LNCaP clone FGC (cell line): Measurements from ENCODE around the gene CFAP61.
"Not testable (repeated sequence)": the region's sequence is repeated elsewhere in the genome, so short reads cannot be mapped to it uniquely, and the experiment has no call there.

Experiments used
- DNase-seq: peaks from one replicate; pipeline ENCODE4 v3.0.0-alpha.2; 2011; ENCODE audit warnings: low read depth
- H3K4me3 ChIP-seq: 2 replicates; pipeline ENCODE4 v1.5.1; 2011; ENCODE audit warnings: mild to moderate bottlenecking, low read depth, low read length, control low read depth
- CTCF ChIP-seq: IDR thresholded peaks from 2 replicates; pipeline ENCODE4 v1.5.1; 2012; ENCODE audit warnings: mild to moderate bottlenecking; ENCODE audit not compliant: control insufficient read depth, insufficient read depth; ENCODE audit errors: extremely low read depth

Gene CFAP61

GRCh38 chr20:20052074-20052970 lies at the start of gene CFAP61, which contains the start of gene CRNKL1:
CFAP61 (plus strand) TSS chr20:20052532; CDS start chr20:20056654, 4,122 bp downstream.
CRNKL1 (minus strand) TSS chr20:20052466; CDS start chr20:20052342, 124 bp downstream.
- H3K4me3 ChIP-seq: peak within 1 kb of the TSS; percentile 99
- peak; percentile 95 for DNase-seq
- TF ChIP-seq CTCF: no peak

GRCh38 chr20:20003031-20003954 lies 49.0 kb upstream of the CFAP61 start:
- TF ChIP-seq CTCF: no peak
- DNase-seq: no peak
- no peak overlapping the region for H3K4me3 ChIP-seq

- not testable (repeated sequence) for DNase-seq, H3K4me3 ChIP-seq
These were observed 48.4 kb upstream of the CFAP61 start for GRCh38 chr20:20003955-20004322.

- no peak for TF ChIP-seq CTCF
- DNase-seq: no peak
- H3K4me3 ChIP-seq: no peak overlapping the region
These were observed 47.0 kb upstream of the CFAP61 start for GRCh38 chr20:20005342-20005741.

- H3K4me3 ChIP-seq: no peak overlapping the region
- DNase-seq: no peak
- no peak for TF ChIP-seq CTCF
These were observed 42.5 kb upstream of the CFAP61 start for GRCh38 chr20:20009784-20010253.

GRCh38 chr20:20010639-20011500 lies 41.5 kb upstream of the CFAP61 start:
- TF ChIP-seq CTCF: no peak
- H3K4me3 ChIP-seq: no peak overlapping the region
- DNase-seq: peak; percentile 39

GRCh38 chr20:20012541-20012940 lies 39.8 kb upstream of the CFAP61 start:
- DNase-seq: no peak
- no peak for TF ChIP-seq CTCF

More at GRCh38 chr20:20012541-20012940, 39.8 kb upstream of the CFAP61 start:
- H3K4me3 ChIP-seq: no peak overlapping the region
